ENCODE data around the gene RNF8. TPM values are rescaled to one million over a fixed set of nuclear protein-coding genes. Genes with fewer than 3 reads are reported as not detected.

RNF8 gene
- total RNA-seq, 1 donor from 2014 or later = 22.4 TPM

GRCh38 chr6:37354526-37355384 is 972 bp downstream of the RNF8 start:
- H3K27me3 ChIP-seq (ENCODE audit: insufficient read depth, low read length) = no peaks in the 10 kb centered on the region
- H3K27ac ChIP-seq (ENCODE audit: low read depth, low read length) = peak overlapping the region; percentile 69

GRCh38 chr6:37357288-37357687 is 3.5 kb downstream of the RNF8 start:
- Mint-ChIP-seq H3K27ac (ENCODE audit: unreplicated experiment) (no peak overlapping the region), H3K4me3 (ENCODE audit: unreplicated experiment) (no peak overlapping the region), H3K9me3 (ENCODE audit: unreplicated experiment) (no peaks in the 10 kb centered on the region), H3K27me3 (ENCODE audit: low read depth, unreplicated experiment) (no peaks in the 10 kb centered on the region), H3K36me3 (ENCODE audit: low read depth, unreplicated experiment) (no peaks in the 10 kb centered on the region), H3K4me1 (ENCODE audit: low read depth, unreplicated experiment) (peaks cover 13% of the 10 kb centered on the region)
- no peak overlapping the region for H3K4me2 ChIP-seq (ENCODE audit: low read length)
- no peak for TF ChIP-seq EZH2 (IDR thresholded peaks at IDR 0.05; ENCODE audit: insufficient read depth, low read length)
- TF ChIP-seq CTCF (IDR thresholded peaks at IDR 0.05; ENCODE audit: insufficient read depth, low read depth, low read length) = no peak
- peaks cover 51% of the 10 kb centered on the region for H4K20me1 ChIP-seq (ENCODE audit: insufficient read depth, low read length)
- H3K4me3 ChIP-seq (ENCODE audit: insufficient read depth, low read depth, low read length) = no peak overlapping the region
- no peaks in the 10 kb centered on the region for H3K9me3 ChIP-seq (ENCODE audit: insufficient read depth, low read depth, low read length)
- H2AFZ ChIP-seq (ENCODE audit: low read depth, low read length) = no peak overlapping the region
- H3K9ac ChIP-seq (ENCODE audit: low read length) = no peak overlapping the region
- no peak for FAIRE-seq
- H3K4me1 ChIP-seq (ENCODE audit: insufficient read depth, low read length) = peaks cover 6% of the 10 kb centered on the region
- DNase-seq (ENCODE audit: low read depth) = no peak
- H3K79me2 ChIP-seq (ENCODE audit: insufficient read depth, low read length) = peaks cover 55% of the 10 kb centered on the region
- H3K36me3 ChIP-seq (ENCODE audit: insufficient read depth, low read length) = peaks cover 8% of the 10 kb centered on the region
- no peaks in the 10 kb centered on the region for H3K27me3 ChIP-seq (ENCODE audit: insufficient read depth, low read length)
- no peak overlapping the region for H3K27ac ChIP-seq (ENCODE audit: low read depth, low read length)

More at GRCh38 chr6:37354526-37355384, 972 bp downstream of the RNF8 start:
- H3K4me3 ChIP-seq (ENCODE audit: insufficient read depth, low read depth, low read length) = peak overlapping the region; percentile 82
- FAIRE-seq (no peak), DNase-seq (ENCODE audit: low read depth) (no peak)
- H3K79me2 ChIP-seq (ENCODE audit: insufficient read depth, low read length) = peaks cover 54% of the 10 kb centered on the region
- peaks cover 13% of the 10 kb centered on the region for H3K4me1 Mint-ChIP-seq (ENCODE audit: low read depth, unreplicated experiment)
- H2AFZ ChIP-seq (ENCODE audit: low read depth, low read length) = peak overlapping the region; percentile 91
- peaks cover 6% of the 10 kb centered on the region for H3K4me1 ChIP-seq (ENCODE audit: insufficient read depth, low read length)
- no peaks in the 10 kb centered on the region for H3K36me3 Mint-ChIP-seq (ENCODE audit: low read depth, unreplicated experiment)
- H3K4me2 ChIP-seq (ENCODE audit: low read length) = peak overlapping the region; percentile 95
- TF ChIP-seq CTCF (IDR thresholded peaks at IDR 0.05; ENCODE audit: insufficient read depth, low read depth, low read length) (no peak), EZH2 (IDR thresholded peaks at IDR 0.05; ENCODE audit: insufficient read depth, low read length) (no peak)
- H3K27ac Mint-ChIP-seq (ENCODE audit: unreplicated experiment) = peak overlapping the region; percentile 77
- no peaks in the 10 kb centered on the region for H3K9me3 Mint-ChIP-seq (ENCODE audit: unreplicated experiment)
- H3K9ac ChIP-seq (ENCODE audit: low read length) = peak overlapping the region; percentile 90
- peaks cover 3% of the 10 kb centered on the region for H3K27me3 Mint-ChIP-seq (ENCODE audit: low read depth, unreplicated experiment)
- H3K36me3 ChIP-seq (ENCODE audit: insufficient read depth, low read length) = no peaks in the 10 kb centered on the region
- H4K20me1 ChIP-seq (ENCODE audit: insufficient read depth, low read length) = peaks cover 45% of the 10 kb centered on the region
- H3K9me3 ChIP-seq (ENCODE audit: insufficient read depth, low read depth, low read length) = no peaks in the 10 kb centered on the region
- peak overlapping the region; percentile 94 for H3K4me3 Mint-ChIP-seq (ENCODE audit: unreplicated experiment)

GRCh38 chr6:37357860-37358259 is 4.1 kb downstream of the RNF8 start:
- Histone ChIP-seq H3K27ac (ENCODE audit: low read depth, low read length) (no peak overlapping the region), H3K9ac (ENCODE audit: low read length) (no peak overlapping the region), H3K27me3 (ENCODE audit: insufficient read depth, low read length) (no peaks in the 10 kb centered on the region), H4K20me1 (ENCODE audit: insufficient read depth, low read length) (peaks cover 53% of the 10 kb centered on the region), H3K79me2 (ENCODE audit: insufficient read depth, low read length) (peaks cover 55% of the 10 kb centered on the region), H3K9me3 (ENCODE audit: insufficient read depth, low read depth, low read length) (no peaks in the 10 kb centered on the region), H3K4me3 (ENCODE audit: insufficient read depth, low read depth, low read length) (no peak overlapping the region), H3K36me3 (ENCODE audit: insufficient read depth, low read length) (peaks cover 9% of the 10 kb centered on the region), H3K4me2 (ENCODE audit: low read length) (no peak overlapping the region), H3K4me1 (ENCODE audit: insufficient read depth, low read length) (peaks cover 6% of the 10 kb centered on the region), H2AFZ (ENCODE audit: low read depth, low read length) (no peak overlapping the region)
- Mint-ChIP-seq H3K9me3 (ENCODE audit: unreplicated experiment) (no peaks in the 10 kb centered on the region), H3K4me1 (ENCODE audit: low read depth, unreplicated experiment) (peaks cover 13% of the 10 kb centered on the region), H3K27me3 (ENCODE audit: low read depth, unreplicated experiment) (no peaks in the 10 kb centered on the region), H3K36me3 (ENCODE audit: low read depth, unreplicated experiment) (no peaks in the 10 kb centered on the region), H3K4me3 (ENCODE audit: unreplicated experiment) (no peak overlapping the region), H3K27ac (ENCODE audit: unreplicated experiment) (no peak overlapping the region)
- no peak for FAIRE-seq
- TF ChIP-seq CTCF (IDR thresholded peaks at IDR 0.05; ENCODE audit: insufficient read depth, low read depth, low read length) = no peak
- DNase-seq (ENCODE audit: low read depth) = no peak
